ENCODE measurements around the gene APH1B.

GRCh38 chr15:63232943-63233342, 44.5 kb upstream of the APH1B start:
- TF ChIP-seq CTCF (IDR thresholded peaks at IDR 0.05) (no peak), POLR2A (IDR thresholded peaks at IDR 0.05) (no peak)

Measured in prostate gland (tissue), 2 donors.